PFSK-1 (cell line): ENCODE measurements around the gene USP20.

ENCODE experiments used
- POLR2AphosphoS5 ChIP-seq: IDR thresholded peaks from 2 replicates; pipeline ENCODE4 v1.6.1; 2012; ENCODE audit warnings: low read depth, mild to moderate bottlenecking, control low read depth, low read length, moderate library complexity
- REST ChIP-seq, 2 experiments: IDR thresholded peaks; 2 replicates each; pipeline versions ENCODE4 v1.6.1 to v1.8.0; 2011 to 2012; ENCODE audit warnings: low read depth in 2 of 2, low read length in 2 of 2, control low read depth in 1 of 2, inconsistent platforms in 1 of 2, mild to moderate bottlenecking in 1 of 2, moderate library complexity in 1 of 2; ENCODE audit not compliant: insufficient read depth in 1 of 2
- SIN3A ChIP-seq: IDR thresholded peaks from 2 replicates; pipeline ENCODE4 v1.6.1; 2012; ENCODE audit warnings: mild to moderate bottlenecking, low read length, moderate library complexity, borderline replicate concordance; ENCODE audit not compliant: insufficient read depth
- TAF1 ChIP-seq: IDR thresholded peaks from 2 replicates; pipeline ENCODE4 v1.6.1; 2012; ENCODE audit warnings: low read length, control low read depth, borderline replicate concordance; ENCODE audit not compliant: insufficient read depth

- TF ChIP-seq REST (IDR thresholded peaks at IDR 0.05; ENCODE audit: insufficient read depth in 1 of 2, low read depth in 2 of 2, low read length in 2 of 2) (no peak), SIN3A (no peak), POLR2AphosphoS5 (no peak), TAF1 (no peak)
Measured at GRCh38 chr9:129921905-129922304, 86.6 kb downstream of the USP20 start.
